GM19395 (cell line): Measurements from ENCODE around the gene PNPLA7.
"Not testable (repeated sequence)": the region's sequence is repeated elsewhere in the genome, so short reads cannot be mapped to it uniquely, and the experiment has no call there.

Source experiments
- ATAC-seq: cut with Tn5 transposase; IDR thresholded peaks from one replicate; pipeline ENCODE4 v1.9.1; 2021; ENCODE audit warnings: mild to moderate bottlenecking, moderate library complexity; ENCODE audit not compliant: unreplicated experiment

PNPLA7 gene

DNA sequence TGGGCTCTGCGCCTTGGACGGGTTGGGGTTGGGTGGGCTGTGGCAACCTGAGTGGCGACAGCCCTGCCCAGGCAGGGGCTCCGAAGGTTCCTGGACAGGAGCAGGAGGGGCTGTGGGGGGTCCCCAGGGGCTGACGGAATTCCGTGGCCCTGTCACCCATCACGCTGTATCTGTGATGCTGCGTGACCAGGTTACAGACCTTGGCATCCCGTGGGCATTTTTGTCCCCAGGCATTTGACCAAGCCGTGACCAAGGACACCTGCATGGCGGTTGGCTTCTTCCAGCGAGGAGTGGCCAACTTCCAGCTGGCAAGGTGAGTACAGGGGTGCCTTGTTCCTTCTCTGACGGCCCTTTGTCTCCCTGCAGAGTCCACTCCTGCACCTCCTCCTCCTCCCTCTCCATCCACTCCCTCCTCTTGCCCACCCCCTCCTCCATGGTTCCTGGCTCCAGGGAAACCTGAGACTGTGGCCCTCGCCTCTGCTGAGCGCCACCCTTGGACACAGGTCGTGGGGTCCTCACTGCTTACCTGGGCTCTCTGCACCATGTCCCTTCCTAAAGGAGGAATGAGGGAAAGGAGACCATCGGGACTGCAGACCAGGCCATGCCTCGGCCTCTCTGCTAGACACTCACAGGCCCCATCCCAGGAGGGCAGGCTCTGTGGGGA is 124.1 kb downstream of the PNPLA7 start:
- no peak for ATAC-seq

DNA sequence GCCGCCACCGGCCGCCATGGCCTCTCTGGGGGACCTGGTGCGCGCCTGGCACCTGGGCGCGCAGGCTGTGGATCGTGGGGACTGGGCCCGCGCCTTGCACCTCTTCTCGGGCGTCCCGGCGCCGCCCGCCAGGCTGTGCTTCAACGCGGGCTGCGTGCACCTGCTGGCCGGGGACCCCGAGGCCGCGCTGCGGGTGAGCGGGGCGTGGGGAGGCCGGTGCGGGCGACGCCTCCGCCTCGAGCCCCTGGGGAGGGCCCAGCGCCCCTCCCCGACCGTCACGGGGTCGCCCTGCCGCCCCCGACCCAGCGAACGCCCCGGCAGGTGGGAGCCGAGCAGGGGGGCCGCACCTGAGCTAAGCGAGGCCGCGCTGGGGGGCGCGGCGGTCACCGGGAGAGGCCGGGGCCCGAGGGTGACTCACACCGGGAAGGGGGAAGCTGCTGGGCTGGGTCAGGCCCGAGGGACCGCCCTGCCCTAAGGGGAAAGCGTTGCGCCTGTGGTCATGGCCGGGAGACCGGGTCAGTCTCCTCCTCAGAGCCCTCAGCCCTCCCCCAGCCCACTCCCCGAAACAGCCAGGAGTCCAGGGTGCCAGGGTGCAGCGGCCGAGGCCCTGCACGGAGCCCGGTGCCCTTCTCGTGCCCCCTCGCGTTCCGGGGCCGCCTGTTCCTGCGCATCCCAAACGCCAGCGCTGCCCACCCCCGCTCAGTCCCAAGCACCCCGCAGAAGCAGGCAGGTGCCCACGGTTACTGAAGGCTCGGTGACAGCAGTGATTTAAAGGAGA is 126.5 kb downstream of the PNPLA7 start:
- peak; percentile 33 for ATAC-seq

GRCh38 chr9:137422604-137423513 is 127.3 kb downstream of the PNPLA7 start, which contains the start of the genes EXD3 and NOXA1:
EXD3 (minus strand) TSS chr9:137423162; CDS start chr9:137395357, 27,805 bp downstream.
NOXA1 (plus strand) TSS chr9:137423393; CDS start chr9:137423530, 137 bp downstream.
- ATAC-seq, result peak; percentile 73

DNA sequence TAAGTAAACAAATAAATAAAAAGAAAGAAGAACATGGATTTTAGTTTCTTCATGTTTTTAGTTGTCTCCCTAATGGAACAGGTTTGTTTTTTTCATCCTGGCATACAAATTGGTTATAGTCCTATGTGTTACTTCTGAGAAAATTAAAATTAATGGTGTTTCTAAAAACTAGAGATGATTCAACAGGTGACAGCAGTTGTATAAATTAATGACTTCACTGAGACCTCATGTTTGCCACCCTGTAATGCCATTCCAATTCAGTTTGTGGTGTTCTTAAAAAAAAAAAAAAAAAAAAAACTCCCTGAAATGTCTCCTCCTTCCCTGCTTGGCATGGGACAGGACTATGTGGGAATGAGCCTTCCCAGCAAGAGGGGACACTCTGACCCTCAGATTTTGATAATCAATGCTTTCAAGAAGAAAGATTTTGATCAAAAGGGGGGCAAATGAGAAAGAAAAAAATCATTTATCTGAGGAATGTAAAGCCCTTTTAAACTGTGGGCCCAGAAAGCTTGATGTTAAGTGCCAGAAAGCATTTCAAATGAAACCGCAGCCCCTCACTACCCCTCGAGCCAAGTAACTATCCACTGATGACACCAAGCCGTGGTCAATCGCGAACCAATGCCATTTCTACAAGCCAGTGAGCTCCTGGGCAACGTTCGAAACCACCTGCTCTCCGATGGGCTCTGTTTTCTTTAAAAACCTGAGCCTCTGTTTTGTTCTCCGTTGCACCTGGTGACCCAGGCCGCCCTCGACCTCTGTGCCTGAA is 128.2 kb downstream of the PNPLA7 start:
- peak; percentile 4 for ATAC-seq

DNA sequence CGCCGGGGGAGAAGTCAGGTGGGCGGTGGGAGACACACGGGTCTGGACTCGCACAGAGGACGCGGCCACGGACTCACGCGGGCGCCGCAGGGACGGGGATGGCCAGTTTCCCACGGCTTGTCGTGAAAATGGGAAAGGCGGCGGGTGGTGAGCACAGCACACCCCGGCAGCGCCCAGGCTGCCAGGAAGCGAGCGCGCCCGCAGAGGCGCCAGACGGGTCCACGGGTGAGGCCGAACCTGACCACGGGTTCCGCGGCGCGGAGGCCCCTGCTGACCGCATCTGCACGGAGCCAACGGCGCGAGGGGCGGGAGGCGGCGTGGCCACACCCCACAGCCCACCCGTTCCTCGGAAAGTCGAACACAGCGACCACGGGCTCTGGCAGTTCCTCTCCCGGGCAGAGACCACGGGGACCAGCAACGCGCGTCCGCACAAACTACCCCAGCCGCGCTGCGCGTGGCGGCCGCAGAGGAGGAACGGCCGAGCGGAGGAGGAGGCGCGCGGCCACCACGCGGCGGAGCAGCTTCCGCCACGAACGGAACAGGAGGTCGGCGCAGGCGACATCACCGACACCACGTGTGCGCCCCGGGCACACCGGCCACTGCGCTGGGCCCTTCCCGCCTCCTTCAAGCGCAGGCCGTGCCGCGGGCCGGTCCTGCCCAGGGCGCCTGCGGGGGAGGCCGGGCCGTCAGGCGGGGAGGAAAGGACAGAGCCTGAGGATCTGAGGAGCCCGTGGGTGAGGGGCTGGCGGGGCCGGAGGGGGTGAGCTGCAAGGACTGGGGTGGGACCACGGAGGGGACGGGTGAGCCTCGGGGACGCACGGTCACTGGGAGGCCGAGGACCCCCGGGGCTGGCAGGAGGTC is 132.8 kb downstream of the PNPLA7 start:
- ATAC-seq, result no peak

- no peak for ATAC-seq
Measured at GRCh38 chr9:137416563-137417151, 133.5 kb downstream of the PNPLA7 start.

GRCh38 chr9:137416006-137416562 is 134.1 kb downstream of the PNPLA7 start:
- ATAC-seq, result no peak

- ATAC-seq, result no peak
Measured at GRCh38 chr9:137415451-137415850, 134.8 kb downstream of the PNPLA7 start.

DNA sequence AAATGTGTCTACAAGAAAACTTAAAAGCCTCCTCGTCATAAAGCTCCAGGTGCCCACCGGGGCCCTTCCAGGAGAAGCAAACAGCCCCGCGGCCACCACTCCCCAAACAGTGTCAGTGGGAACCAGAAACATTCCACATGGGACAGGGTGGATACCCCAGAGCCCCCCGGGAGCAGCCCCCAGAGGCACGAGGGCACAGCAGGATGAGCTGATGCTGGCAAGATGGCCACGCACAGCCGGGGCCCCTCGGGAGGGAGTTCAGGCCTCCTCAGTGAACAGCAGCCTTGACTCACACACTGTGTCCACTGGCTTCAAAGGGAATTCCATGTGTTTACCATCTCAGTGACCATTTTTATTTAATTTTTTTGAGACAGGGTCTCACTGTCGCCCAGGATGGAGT is 137.8 kb downstream of the PNPLA7 start:
- no peak for ATAC-seq

GRCh38 chr9:137411645-137412380 is 138.4 kb downstream of the PNPLA7 start:
- ATAC-seq, result peak; percentile 63

- ATAC-seq, result no peak
Measured at GRCh38 chr9:137411260-137411644, 138.9 kb downstream of the PNPLA7 start.

DNA sequence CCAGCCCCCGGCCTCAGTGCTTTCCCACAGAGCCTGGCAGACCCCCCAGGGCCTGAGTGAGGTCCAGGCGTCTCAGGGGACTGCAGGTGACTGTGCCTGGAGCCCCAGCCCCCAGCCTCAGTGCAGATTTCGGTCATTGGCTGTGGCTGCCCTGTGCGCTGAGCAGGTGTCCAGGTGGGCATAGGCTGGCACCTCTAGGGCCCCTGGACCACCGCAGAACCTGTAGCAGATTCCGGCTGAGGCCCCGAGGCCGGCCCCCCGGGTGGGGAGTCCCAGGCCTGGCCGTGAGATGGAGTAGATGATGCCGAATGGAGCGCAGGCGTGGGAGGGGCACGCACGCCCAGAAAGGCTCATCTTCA is 139.3 kb downstream of the PNPLA7 start:
- ATAC-seq, result no peak

DNA sequence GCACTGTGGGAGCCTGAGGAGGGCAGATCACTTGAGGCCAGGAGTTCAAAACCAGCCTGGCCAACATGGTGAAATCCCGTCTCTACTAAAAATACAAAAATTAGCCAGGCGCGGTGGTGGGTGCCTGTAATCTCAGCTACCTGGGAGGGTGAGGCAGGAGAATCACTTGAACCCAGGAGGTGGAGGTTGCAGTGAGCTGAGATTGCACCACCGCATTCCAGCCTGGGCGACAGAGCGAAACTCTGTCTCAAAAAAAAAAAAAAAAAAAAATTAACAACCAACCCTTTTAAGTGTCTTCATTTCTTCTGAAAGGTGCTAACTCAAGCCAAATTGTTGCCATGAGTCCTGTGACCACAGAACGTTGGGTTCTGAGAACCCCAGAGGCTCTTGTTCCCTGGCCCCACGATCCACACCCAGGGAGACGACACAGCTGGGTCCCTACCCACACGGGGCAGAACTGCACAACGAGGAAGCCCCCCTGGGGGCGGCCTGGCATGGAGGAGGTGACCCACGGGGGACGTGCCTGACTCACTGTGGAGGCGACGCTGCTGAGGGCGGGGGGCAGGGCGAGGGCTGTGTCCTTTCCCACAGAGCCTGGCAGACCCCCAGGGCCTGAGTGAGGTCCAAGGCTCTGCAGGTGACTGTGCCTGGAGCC is 139.8 kb downstream of the PNPLA7 start:
- ATAC-seq, result not testable (repeated sequence)
